Testis (tissue), 3 donors: ENCODE data around the gene TMEM91. TPM values are rescaled to one million over a fixed set of nuclear protein-coding genes. Genes with fewer than 3 reads are reported as not detected.

Experiments used
- DNase-seq: peaks from one replicate; pipeline ENCODE4 v3.0.0-alpha.2; 2019
- H3K27ac ChIP-seq, 2 donors: fragments of 200-600 bp; sonication (generic); one replicate each; pipeline ENCODE4 v1.5.1; 2019
- H3K27me3 ChIP-seq: fragments of 200-600 bp; sonication (generic); one replicate; pipeline ENCODE4 v1.5.1; 2019
- H3K36me3 ChIP-seq: fragments of 200-600 bp; sonication (generic); one replicate; pipeline ENCODE4 v1.5.1; 2017; ENCODE audit warnings: low read depth; ENCODE audit errors: missing control alignments
- H3K4me1 ChIP-seq: fragments of 200-600 bp; sonication (generic); one replicate; pipeline ENCODE4 v1.5.1; 2019
- H3K4me3 ChIP-seq, 2 donors: fragments of 200-600 bp; sonication (generic); one replicate each; pipeline ENCODE4 v1.5.1; 2017 to 2019
- H3K9me3 ChIP-seq: fragments of 200-600 bp; sonication (generic); one replicate; pipeline ENCODE4 v1.5.1; 2017
- POLR2A ChIP-seq: fragments of 450-650 bp; IDR thresholded peaks from one replicate; pipeline ENCODE4 v1.6.1; 2017; ENCODE audit warnings: antibody characterized with exemption, mild to moderate bottlenecking, moderate library complexity
- WGBS, 2 donors: methylation state at CpG; one replicate each; pipeline ENCODE4 v1.1.5; 2018; 5-methylcytosine and 5-hydroxymethylcytosine counted together
- intact Hi-C: fragments of 100-400 bp; cut with DNase I; formaldehyde crosslinking; loops from one replicate; pipeline ENCODE4 v1.15.1; 2023; ENCODE audit warnings: low total_unique reads
- polyA plus RNA-seq: library from polyadenylated mRNA; stranded (reverse); fragments of 350-450 nt; fragmentation: Illumina TruSeq; extraction: RNeasy Lipid Tissue Mini Kit (QIAGEN cat#74804); gene quantifications from one replicate; pipeline ENCODE4 v1.2.3, GENCODE V29; 2014; ENCODE audit warnings: low read depth, low replicate concordance; ENCODE audit not compliant: insufficient read depth
- total RNA-seq, 2 donors: library from RNA; depleted of rRNA; stranded (reverse); fragments of >200 nt; gene quantifications; one replicate each; pipeline ENCODE4 v1.2.3, GENCODE V29; 2016
- TF ChIP-seq, protein P1 (sequence below), 3 experiments: fragments of 450-650 bp in 2 of 3; fragments of 200-600 bp in 1 of 3; sonication (generic) in 1 of 3; IDR thresholded peaks; one replicate each; pipeline ENCODE4 v1.5.1; 2016 to 2019; ENCODE audit warnings: antibody characterized with exemption in 3 of 3, mild to moderate bottlenecking in 2 of 3, moderate library complexity in 1 of 3

TMEM91 gene
- total and polyA plus RNA-seq, 3 donors from 2014 or later, result 17.0 to 33.2 (median 32.9) TPM

DNA sequence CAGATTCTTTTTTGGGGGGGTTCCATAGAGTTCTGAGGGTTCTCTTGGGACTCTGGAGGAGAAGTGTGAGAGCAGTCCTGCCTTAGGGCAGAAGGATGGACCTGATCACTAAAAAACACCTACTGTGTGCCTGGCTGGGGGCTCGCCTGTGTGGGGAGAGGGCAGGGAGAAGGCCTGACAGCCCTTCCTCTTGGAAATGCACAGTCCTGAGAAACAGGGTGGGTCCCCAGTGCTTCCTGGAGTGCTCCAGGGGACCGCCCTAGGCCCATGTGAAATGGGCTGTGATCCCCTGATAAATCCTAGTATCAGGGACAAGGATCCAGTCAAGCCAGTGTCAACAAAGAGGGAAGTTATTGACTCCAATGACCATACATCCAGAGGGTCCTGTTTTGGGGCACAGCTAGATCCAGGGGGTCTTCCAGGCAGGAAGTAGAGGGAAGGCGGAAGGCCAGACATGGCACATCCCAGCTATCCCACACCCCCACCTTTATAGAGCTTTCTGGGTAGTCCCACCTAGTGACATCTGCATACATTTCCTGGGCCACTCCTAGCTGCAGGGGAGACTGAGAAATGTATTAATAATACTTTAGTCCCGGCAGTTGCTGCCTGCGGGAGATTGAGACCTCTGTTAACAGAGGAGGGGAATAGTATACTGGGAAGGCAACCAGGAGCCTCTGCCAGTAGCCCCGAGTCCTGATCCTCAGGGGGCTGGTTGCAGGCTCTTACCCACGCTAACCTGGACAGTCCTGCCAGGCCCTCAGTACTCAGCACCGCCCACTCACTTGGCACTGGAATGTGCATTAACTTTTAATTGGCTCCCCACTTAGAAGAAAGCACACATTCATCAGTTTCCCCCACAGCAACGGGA lies 35.0 kb downstream of the TMEM91 start:
- WGBS, 2 donors, result 61 to 66% methylated on average over 9 of the region's 9 CpGs
- no peak overlapping the region for H3K27ac ChIP-seq
- no peak for DNase-seq

DNA sequence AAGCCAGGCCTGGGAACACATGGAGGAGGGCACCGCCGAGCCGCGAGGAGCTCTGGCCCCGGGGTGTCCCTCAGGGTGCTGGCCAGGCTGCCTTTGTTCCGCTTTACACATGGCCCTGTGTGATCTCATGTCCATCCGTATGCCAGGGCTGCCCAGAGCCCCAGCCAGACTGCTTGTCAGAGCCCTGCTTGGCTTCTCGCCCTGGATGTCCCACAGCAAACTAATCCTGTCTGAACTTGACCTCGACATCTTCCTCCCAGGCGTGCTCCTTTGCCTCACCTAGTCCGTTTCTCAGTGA lies 35.6 kb downstream of the TMEM91 start:
- Histone ChIP-seq H3K4me1 (peaks cover 3% of the 10 kb centered on the region), H3K9me3 (no peaks in the 10 kb centered on the region), H3K4me3 (no peak overlapping the region), H3K27me3 (no peaks in the 10 kb centered on the region), H3K36me3 (no peaks in the 10 kb centered on the region), H3K27ac (no peak overlapping the region)
- TF ChIP-seq POLR2A, result no peak
- intact Hi-C loops, result no loop called here
- WGBS, 2 donors, result 56 to 74% methylated on average over 10 to 11 of the region's 11 CpGs
- no peak for DNase-seq

More for the DNA sequence above, 35.0 kb downstream of the TMEM91 start:
- H3K4me1 ChIP-seq, result peaks cover 3% of the 10 kb centered on the region
- intact Hi-C loops, result no loop called here
- H3K4me3 ChIP-seq, result no peak overlapping the region
- H3K27me3 ChIP-seq, result no peaks in the 10 kb centered on the region
- no peaks in the 10 kb centered on the region for H3K36me3 ChIP-seq
- H3K9me3 ChIP-seq, result no peaks in the 10 kb centered on the region
- no peak for TF ChIP-seq POLR2A
- TF ChIP-seq, protein P1, sequence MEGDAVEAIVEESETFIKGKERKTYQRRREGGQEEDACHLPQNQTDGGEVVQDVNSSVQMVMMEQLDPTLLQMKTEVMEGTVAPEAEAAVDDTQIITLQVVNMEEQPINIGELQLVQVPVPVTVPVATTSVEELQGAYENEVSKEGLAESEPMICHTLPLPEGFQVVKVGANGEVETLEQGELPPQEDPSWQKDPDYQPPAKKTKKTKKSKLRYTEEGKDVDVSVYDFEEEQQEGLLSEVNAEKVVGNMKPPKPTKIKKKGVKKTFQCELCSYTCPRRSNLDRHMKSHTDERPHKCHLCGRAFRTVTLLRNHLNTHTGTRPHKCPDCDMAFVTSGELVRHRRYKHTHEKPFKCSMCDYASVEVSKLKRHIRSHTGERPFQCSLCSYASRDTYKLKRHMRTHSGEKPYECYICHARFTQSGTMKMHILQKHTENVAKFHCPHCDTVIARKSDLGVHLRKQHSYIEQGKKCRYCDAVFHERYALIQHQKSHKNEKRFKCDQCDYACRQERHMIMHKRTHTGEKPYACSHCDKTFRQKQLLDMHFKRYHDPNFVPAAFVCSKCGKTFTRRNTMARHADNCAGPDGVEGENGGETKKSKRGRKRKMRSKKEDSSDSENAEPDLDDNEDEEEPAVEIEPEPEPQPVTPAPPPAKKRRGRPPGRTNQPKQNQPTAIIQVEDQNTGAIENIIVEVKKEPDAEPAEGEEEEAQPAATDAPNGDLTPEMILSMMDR (IDR thresholded peaks at IDR 0.05), result no peak

DNA sequence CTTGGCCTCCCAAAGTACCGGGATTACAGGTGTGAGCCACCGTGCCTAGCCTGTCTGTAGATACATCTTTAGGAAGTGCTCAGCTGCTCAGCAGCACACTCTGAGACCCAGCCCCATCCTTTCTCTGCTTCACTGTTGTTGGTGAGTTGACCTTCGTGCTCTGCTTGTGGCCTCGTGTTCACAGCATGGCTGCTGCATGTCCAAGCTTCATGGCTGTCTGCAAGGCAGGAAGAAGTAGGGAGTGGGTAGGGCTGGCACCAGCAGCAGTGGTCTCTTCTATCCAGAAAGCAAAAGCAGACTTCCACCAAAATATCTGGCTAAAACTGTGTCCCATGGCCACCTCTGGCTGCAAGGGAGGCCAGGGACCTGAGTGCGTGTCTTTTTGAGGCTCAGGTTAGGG lies 36.6 kb downstream of the TMEM91 start:
- Histone ChIP-seq H3K9me3 (no peaks in the 10 kb centered on the region), H3K36me3 (no peaks in the 10 kb centered on the region), H3K4me1 (peaks cover 3% of the 10 kb centered on the region), H3K27me3 (no peaks in the 10 kb centered on the region), H3K4me3 (no peak overlapping the region), H3K27ac (no peak overlapping the region)
- no peak for TF ChIP-seq POLR2A
- TF ChIP-seq, protein P1 (IDR thresholded peaks at IDR 0.05), result no peak
- DNase-seq, result no peak
- intact Hi-C loops, result no loop called here
- 88 to 92% methylated on average over 5 of the region's 5 CpGs for WGBS, 2 donors

DNA sequence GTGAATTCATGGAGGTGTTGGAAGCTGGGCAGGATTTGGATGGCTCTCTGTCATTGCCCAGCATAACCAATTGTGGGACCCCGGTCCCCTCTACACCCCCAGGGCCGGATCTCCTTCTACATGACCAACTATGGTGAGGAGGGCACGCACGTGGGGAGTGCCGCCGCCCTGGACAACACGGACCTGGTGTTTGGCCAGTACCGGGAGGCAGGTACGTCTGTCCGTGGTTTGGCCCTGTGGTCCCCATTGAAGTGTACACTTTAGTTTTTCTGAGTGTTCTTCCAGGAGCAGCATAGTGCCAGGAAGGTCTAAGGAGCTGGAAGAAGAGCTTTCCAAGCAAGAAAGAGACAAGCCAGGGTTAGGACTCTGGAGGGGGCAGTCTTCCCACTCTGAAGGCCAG lies 37.6 kb downstream of the TMEM91 start:
- no peaks in the 10 kb centered on the region for H3K4me1 ChIP-seq
- H3K27ac ChIP-seq, result no peak overlapping the region
- intact Hi-C loops, result no loop called here
- H3K27me3 ChIP-seq, result no peaks in the 10 kb centered on the region
- H3K9me3 ChIP-seq, result no peaks in the 10 kb centered on the region
- H3K36me3 ChIP-seq, result no peaks in the 10 kb centered on the region
- H3K4me3 ChIP-seq, result no peak overlapping the region
- 83 to 93% methylated on average over 9 of the region's 10 CpGs for WGBS, 2 donors
- TF ChIP-seq POLR2A, result no peak
- TF ChIP-seq, protein P1 (IDR thresholded peaks at IDR 0.05), result no peak
- no peak for DNase-seq

DNA sequence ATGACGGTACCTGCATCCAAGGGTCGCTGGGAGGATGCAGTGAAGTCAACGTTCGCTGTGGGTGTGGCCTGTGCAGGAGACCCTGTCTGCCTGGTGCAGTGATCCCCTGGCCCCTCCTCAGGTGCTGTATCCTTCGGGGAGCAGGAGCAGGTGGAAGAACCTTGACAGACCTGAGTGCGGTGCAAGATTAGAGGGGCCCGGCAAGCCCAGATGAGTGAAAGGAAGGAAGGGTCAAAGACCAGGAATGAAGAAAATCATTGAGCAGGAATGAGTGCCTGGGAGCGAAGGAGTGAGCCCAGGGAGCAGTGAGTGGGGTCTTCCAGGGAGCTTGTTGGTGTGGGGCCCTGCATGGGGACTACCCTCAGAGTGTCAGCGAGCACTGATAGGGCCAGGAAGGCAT lies 38.1 kb downstream of the TMEM91 start:
- no peaks in the 10 kb centered on the region for H3K9me3 ChIP-seq
- TF ChIP-seq, protein P1 (IDR thresholded peaks at IDR 0.05), result no peak
- no peak for TF ChIP-seq POLR2A
- H3K36me3 ChIP-seq, result no peaks in the 10 kb centered on the region
- WGBS, 2 donors, result 88 to 91% methylated on average over 9 of the region's 9 CpGs
- no peak overlapping the region for H3K4me3 ChIP-seq
- DNase-seq, result no peak
- no peaks in the 10 kb centered on the region for H3K4me1 ChIP-seq
- H3K27ac ChIP-seq, result no peak overlapping the region
- intact Hi-C loops, result no loop called here
- no peaks in the 10 kb centered on the region for H3K27me3 ChIP-seq
